ENCODE data around the gene VDR.

Gene VDR

GRCh38 chr12:47793015-47793681, 111.6 kb downstream of the VDR start:
- no peak for DNase-seq

GRCh38 chr12:47791874-47792273, 112.9 kb downstream of the VDR start:
- DNase-seq, result no peak

All from suppressor macrophage treated with lipopolysaccharide for 1 hour (primary cell).